Activated naive CD4-positive, alpha-beta T cell treated with anti-CD3 and anti-CD28 coated beads, Interleukin-2, amount 50 U/mL, for 24 hours (primary cell): ENCODE data around the gene ADCY10.
"Not testable (repeated sequence)": the region's sequence is repeated elsewhere in the genome, so short reads cannot be mapped to it uniquely, and the experiment has no call there.

ENCODE experiments used
- H3K27ac Mint-ChIP-seq: one replicate; pipeline ENCODE4 v1.8.0; 2021; ENCODE audit warnings: mild to moderate bottlenecking, mixed read lengths
- H3K27me3 Mint-ChIP-seq: one replicate; pipeline ENCODE4 v1.8.0; 2021; ENCODE audit warnings: mixed read lengths
- H3K36me3 Mint-ChIP-seq: one replicate; pipeline ENCODE4 v1.8.0; 2021; ENCODE audit warnings: mixed read lengths
- H3K4me1 Mint-ChIP-seq: one replicate; pipeline ENCODE4 v1.8.0; 2021; ENCODE audit warnings: mixed read lengths
- H3K4me3 Mint-ChIP-seq: one replicate; pipeline ENCODE4 v1.8.0; 2021; ENCODE audit warnings: mild to moderate bottlenecking, mixed read lengths
- H3K9me3 Mint-ChIP-seq: one replicate; pipeline ENCODE4 v1.8.0; 2021; ENCODE audit warnings: mixed read lengths

Gene ADCY10

DNA sequence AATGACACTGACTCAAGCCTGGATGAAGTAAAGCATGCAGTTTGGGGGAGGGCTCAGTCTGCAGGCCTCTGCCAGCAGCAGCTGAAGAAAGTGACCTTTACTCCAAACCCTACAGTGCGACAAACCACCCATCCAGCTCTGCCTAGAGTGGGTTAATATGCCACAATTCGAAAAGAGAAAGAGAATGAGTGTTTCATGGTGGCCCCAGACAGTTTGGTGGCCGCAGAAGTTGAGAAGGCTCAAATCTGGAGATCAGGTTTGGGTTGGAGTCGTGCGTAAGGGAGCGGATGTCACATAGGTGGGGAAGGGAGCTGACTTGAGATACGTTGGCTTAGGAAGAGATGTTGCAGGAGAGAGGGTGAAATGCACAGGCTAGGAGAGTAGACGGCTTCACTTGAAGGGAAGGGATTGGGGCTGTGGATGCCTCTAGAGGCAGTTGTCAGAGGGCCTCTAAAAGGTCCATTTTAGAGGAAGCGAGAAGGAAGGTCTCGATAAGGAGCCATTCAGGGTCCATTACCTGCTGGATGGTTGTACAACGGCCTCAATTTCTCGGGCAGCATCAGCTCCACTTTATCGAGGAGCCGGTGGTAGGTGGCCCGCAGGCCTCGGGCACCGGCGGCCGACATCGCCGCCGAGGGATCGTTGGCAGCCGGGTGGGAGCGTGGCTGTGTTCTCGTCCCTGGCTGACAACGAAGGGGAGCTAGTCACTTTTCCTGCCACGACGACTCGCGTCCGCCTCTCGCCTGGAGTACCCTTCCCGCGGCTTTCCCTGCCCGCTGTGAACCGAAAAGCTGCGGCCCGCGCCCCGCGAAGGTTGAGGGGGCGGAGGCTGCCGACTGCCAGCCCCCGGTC lies 21.5 kb upstream of the ADCY10 start:
- Mint-ChIP-seq H3K36me3 (peaks cover 2% of the 10 kb centered on the region), H3K27me3 (no peaks in the 10 kb centered on the region), H3K4me3 (peak overlapping the region; percentile 89), H3K27ac (peak overlapping the region; percentile 100), H3K9me3 (no peaks in the 10 kb centered on the region), H3K4me1 (peaks cover 51% of the 10 kb centered on the region)

DNA sequence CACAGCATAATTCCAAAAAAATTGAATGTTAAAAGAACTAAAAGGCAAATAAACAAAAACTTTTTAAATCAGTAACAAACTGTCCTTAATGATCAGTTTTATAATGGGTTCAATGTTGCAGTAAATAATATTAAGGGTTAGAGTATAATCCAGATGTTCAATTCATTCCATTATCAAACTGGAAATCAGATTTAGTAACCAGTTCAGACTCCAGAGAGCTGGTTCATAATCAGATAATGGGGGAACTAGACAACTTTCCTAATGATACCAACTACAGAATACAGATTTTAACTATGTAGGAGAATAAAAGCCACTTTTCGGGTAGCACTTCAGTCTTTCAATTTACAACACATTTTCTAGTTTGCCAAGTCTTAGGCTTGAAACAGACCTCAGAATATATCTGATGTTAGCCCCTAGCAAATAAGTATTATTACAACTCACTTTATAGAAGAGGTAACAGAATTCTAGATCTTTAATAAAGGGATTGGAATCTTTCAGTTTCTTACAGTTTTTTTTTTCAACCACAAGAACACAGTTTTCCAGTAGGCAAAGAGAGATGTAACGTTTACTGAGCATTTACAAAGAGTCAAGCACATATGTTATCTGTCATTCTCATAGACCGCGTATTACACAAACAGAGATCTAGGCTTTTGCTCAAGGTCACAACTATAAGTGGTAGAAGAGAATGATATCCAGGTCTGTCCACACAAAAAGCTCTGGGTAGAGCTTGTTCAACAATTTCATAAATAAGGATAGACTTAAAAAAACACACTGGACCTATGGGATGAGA lies 20.7 kb upstream of the ADCY10 start:
- Mint-ChIP-seq H3K4me1 (peaks cover 51% of the 10 kb centered on the region), H3K4me3 (peak overlapping the region; percentile 89), H3K27me3 (no peaks in the 10 kb centered on the region), H3K36me3 (peaks cover 2% of the 10 kb centered on the region), H3K27ac (peak overlapping the region; percentile 96), H3K9me3 (no peaks in the 10 kb centered on the region)

DNA sequence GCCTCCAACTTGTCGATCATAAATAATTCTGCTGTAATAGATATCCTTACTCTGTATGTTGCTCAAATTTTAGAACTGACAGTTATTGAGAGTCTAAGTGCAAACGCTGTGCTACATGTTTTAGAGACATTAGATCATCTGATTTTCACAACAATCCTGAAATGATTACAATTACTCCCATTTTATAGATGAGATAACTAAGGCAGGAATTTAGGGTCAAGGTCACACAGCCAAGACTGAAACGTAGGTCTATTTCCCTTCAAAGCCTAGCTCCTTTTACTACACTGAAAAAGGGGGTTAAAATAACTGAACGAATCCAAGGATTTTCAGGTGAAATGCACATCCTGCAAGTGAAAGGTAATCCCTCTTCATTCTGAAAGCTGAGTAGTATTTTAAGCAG lies 19.9 kb upstream of the ADCY10 start:
- peaks cover 47% of the 10 kb centered on the region for H3K4me1 Mint-ChIP-seq
- no peaks in the 10 kb centered on the region for H3K27me3 Mint-ChIP-seq
- no peak overlapping the region for H3K27ac Mint-ChIP-seq
- H3K36me3 Mint-ChIP-seq, result peaks cover 2% of the 10 kb centered on the region
- peak overlapping the region; percentile 49 for H3K4me3 Mint-ChIP-seq
- no peaks in the 10 kb centered on the region for H3K9me3 Mint-ChIP-seq

DNA sequence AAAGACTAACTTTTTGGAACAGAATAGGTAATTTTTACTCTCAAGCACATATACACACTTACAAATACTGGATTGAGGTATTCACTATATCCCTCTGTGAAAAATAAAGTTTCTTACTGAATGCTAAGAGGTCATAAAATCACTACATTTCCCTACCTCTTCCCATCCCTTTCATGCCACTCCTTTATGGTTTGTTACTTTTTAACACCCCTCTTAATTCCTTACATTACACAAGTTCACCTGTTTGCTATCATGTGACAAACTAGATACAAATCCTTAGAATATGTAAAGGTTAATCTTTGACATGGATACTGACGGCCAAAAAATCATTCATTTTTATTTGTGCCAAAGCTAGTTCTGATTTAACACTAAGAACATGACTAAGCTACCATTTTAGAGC lies 15.8 kb upstream of the ADCY10 start:
- Mint-ChIP-seq H3K9me3 (no peaks in the 10 kb centered on the region), H3K27ac (no peak overlapping the region), H3K4me1 (peaks cover 39% of the 10 kb centered on the region), H3K36me3 (peaks cover 2% of the 10 kb centered on the region), H3K4me3 (no peak overlapping the region), H3K27me3 (no peaks in the 10 kb centered on the region)

DNA sequence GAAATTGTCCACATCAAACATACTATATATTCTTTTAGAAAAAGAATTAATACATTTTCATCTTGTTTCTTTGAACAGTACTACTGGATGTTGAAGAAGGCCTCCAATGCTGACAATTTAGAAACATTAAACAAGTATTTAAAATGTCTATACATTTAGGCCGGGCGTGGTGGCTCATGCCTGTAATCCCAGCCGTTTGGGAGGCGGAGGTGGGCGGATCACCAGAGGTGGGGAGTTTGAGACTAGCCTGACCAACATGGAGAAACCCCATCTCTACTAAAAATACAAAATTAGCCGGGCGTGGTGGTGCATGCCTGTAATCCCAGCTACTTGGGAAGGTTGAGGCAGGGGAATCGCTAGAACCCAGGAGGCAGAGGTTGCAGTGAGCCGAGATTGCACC lies 15.0 kb upstream of the ADCY10 start:
- H3K9me3 Mint-ChIP-seq, H3K4me3 Mint-ChIP-seq, H3K36me3 Mint-ChIP-seq, H3K27ac Mint-ChIP-seq, H3K27me3 Mint-ChIP-seq: not testable (repeated sequence)
- H3K4me1 Mint-ChIP-seq, result peaks cover 32% of the 10 kb centered on the region

DNA sequence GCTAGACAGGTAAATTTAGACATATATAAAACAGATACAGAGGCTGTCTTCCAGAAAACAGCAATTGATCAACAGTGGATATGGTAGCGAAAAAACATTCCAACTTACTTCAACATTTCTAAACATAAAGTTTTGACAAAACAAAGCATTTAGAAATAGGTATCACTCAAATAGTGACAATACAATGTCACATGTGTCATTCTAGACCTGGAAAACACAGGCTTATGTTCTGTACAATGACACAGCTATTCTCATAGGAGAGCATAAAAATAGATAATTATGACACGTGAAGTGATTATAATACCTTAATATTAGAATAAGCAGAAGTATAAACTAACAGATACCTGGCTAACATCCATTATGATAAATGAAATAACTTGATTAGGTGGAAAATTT lies 14.5 kb upstream of the ADCY10 start:
- no peaks in the 10 kb centered on the region for H3K9me3 Mint-ChIP-seq
- H3K27me3 Mint-ChIP-seq, result no peaks in the 10 kb centered on the region
- H3K36me3 Mint-ChIP-seq, result no peaks in the 10 kb centered on the region
- H3K4me3 Mint-ChIP-seq, result no peak overlapping the region
- H3K4me1 Mint-ChIP-seq, result peaks cover 28% of the 10 kb centered on the region
- H3K27ac Mint-ChIP-seq, result no peak overlapping the region

DNA sequence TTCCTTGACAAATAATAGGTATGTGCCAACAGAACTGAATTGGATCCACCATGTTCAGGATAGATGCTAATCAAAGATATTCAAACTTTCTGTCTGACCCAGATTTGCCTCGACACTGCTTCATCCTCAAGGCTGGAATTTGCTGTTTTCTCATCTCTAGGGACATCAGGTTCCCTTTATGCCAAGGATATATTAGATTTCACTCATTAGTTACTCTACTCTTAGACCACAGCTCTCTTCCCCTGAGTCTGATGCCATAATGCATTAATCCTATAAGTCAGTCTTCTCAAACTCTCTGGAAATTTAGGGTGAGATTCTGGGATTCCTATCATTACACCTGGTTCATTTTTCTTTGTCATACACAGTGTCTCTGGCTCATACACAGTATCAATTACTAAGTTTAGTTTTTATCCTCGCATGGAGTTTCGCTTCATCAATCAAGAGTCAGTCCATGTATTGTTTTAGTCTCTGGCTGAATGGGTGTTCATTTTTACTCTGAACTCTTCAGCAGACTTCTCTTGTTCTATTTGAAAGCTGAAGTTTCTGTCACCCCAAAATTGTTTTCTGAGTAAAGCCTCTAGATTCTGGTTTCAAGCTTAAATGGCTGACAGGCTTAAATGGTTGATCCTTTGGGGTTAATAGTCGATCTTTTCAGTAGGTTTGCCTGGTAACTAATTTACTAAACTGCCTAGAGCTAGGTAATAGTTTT lies 13.3 kb upstream of the ADCY10 start:
- no peak overlapping the region for H3K4me3 Mint-ChIP-seq
- peaks cover 6% of the 10 kb centered on the region for H3K36me3 Mint-ChIP-seq
- H3K27me3 Mint-ChIP-seq, result no peaks in the 10 kb centered on the region
- H3K4me1 Mint-ChIP-seq, result peaks cover 28% of the 10 kb centered on the region
- H3K27ac Mint-ChIP-seq, result no peak overlapping the region
- no peaks in the 10 kb centered on the region for H3K9me3 Mint-ChIP-seq

- Mint-ChIP-seq H3K9me3 (no peaks in the 10 kb centered on the region), H3K4me1 (peaks cover 27% of the 10 kb centered on the region), H3K27me3 (no peaks in the 10 kb centered on the region), H3K36me3 (peaks cover 8% of the 10 kb centered on the region), H3K27ac (no peak overlapping the region), H3K4me3 (no peak overlapping the region)
Observed at GRCh38 chr1:167926486-167926997, 12.6 kb upstream of the ADCY10 start.

GRCh38 chr1:167924543-167925231 lies 10.8 kb upstream of the ADCY10 start:
- Mint-ChIP-seq H3K4me3 (no peak overlapping the region), H3K36me3 (peaks cover 8% of the 10 kb centered on the region), H3K9me3 (no peaks in the 10 kb centered on the region), H3K4me1 (peaks cover 27% of the 10 kb centered on the region), H3K27me3 (no peaks in the 10 kb centered on the region), H3K27ac (no peak overlapping the region)

DNA sequence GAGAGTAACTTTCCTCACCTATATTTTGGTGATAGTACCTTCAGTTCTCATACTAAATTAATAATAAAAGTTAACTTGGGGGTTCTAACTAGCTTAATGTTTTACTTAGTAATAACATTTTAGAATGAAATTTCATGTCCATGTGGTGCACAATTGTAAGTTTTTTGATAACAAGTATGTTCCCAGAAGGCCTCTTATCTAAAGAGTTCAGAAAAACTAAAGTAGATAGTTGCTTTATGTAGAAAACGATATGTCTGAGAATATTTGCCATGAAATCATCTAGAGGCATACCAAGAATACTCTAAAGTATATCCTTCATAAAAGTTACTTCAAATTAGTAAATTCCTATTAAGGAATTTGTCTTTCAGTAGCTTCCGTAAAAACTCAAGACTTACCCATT lies 10.2 kb upstream of the ADCY10 start:
- Mint-ChIP-seq H3K4me1 (peaks cover 27% of the 10 kb centered on the region), H3K4me3 (no peak overlapping the region), H3K36me3 (peaks cover 9% of the 10 kb centered on the region), H3K27me3 (no peaks in the 10 kb centered on the region), H3K27ac (no peak overlapping the region), H3K9me3 (no peaks in the 10 kb centered on the region)

DNA sequence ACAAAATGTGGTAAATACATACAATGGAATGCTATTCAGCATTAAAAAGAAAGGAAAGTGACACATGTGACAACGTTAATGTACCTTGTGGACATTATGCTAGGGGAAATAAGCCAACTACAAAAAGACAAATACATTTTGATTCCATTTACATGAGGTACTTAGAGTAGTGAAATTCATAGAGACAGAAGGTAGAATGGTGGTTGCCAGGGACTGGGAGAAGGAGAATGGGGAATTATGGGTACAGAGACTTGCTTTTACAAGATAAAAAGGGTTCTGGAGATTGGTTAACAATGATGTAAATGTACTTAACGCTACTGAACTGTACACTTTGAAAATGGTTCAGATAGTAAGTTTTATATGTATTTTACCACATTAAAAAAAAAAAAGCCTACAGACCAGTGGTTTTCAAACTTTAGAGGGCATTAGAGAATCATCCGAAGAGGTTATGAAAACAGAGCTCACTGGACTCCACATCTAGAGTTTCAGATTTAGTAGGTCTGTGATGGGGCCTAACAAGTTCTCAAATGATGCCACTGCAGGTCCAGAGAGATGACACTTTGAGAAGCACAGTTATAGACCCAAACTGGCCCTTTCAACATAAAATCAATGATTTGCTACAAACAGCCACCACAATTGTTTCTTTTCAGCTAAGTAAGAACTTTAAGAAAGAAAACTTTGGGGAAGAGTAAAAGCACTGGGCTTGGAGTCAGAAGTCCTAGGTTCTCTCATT lies 9.6 kb upstream of the ADCY10 start:
- H3K36me3 Mint-ChIP-seq, result peaks cover 9% of the 10 kb centered on the region
- no peak overlapping the region for H3K4me3 Mint-ChIP-seq
- H3K27ac Mint-ChIP-seq, result no peak overlapping the region
- no peaks in the 10 kb centered on the region for H3K27me3 Mint-ChIP-seq
- no peaks in the 10 kb centered on the region for H3K9me3 Mint-ChIP-seq
- H3K4me1 Mint-ChIP-seq, result peaks cover 27% of the 10 kb centered on the region

DNA sequence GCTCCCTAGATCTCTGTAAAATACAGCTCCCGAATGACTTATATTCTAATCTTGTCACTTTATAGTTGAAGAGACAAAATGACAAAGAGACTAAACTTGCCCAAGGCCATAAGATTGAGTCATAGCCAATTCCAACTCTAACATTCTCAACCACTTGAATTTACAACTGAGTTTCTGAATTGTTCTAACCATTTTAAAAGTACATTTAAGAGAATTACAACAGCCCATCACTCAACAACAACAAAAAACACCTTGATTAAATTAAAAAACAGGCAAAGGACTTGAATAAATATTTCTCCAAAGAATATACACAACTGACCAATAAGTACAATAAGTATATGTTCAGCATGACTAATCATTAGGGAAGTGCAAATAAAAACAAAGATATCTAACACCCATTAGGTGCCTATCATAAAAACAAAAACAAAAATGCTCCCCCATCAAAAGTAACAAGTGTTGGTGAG lies 8.7 kb upstream of the ADCY10 start:
- Mint-ChIP-seq H3K36me3 (peaks cover 11% of the 10 kb centered on the region), H3K27me3 (no peaks in the 10 kb centered on the region), H3K27ac (no peak overlapping the region), H3K9me3 (no peaks in the 10 kb centered on the region), H3K4me1 (peaks cover 26% of the 10 kb centered on the region), H3K4me3 (no peak overlapping the region)

- H3K27me3 Mint-ChIP-seq, result no peaks in the 10 kb centered on the region
- peaks cover 11% of the 10 kb centered on the region for H3K36me3 Mint-ChIP-seq
- no peaks in the 10 kb centered on the region for H3K9me3 Mint-ChIP-seq
- no peak overlapping the region for H3K27ac Mint-ChIP-seq
- H3K4me1 Mint-ChIP-seq, result peaks cover 20% of the 10 kb centered on the region
- H3K4me3 Mint-ChIP-seq, result no peak overlapping the region
Observed at GRCh38 chr1:167922023-167922422, 8.1 kb upstream of the ADCY10 start.

- peaks cover 1% of the 10 kb centered on the region for H3K4me1 Mint-ChIP-seq
- no peak overlapping the region for H3K4me3 Mint-ChIP-seq
- peaks cover 4% of the 10 kb centered on the region for H3K36me3 Mint-ChIP-seq
- no peak overlapping the region for H3K27ac Mint-ChIP-seq
- H3K9me3 Mint-ChIP-seq, result no peaks in the 10 kb centered on the region
- H3K27me3 Mint-ChIP-seq, result no peaks in the 10 kb centered on the region
Observed at GRCh38 chr1:167916766-167917511, 3.0 kb upstream of the ADCY10 start.
